ENCODE data around the gene DBH.

- TF ChIP-seq CTCF (IDR thresholded peaks at IDR 0.05) (no peak), ZFX (IDR thresholded peaks at IDR 0.05; ENCODE audit: borderline replicate concordance) (no peak)
These were observed 13.6 kb upstream of the DBH start for GRCh38 chr9:133622555-133622954.
